Type B pancreatic cell (in vitro differentiated cells): ENCODE data around the gene KCNC1. TPM values are rescaled to one million over a fixed set of nuclear protein-coding genes. Genes with fewer than 3 reads are reported as not detected.

Experiments
- DNase-seq: peaks from one replicate; pipeline ENCODE4 v3.0.0; 2021; ENCODE audit warnings: mixed read lengths; ENCODE audit not compliant: unreplicated experiment; ENCODE audit errors: extremely low spot score
- H3K27ac Mint-ChIP-seq: 2 replicates; pipeline ENCODE4 v1.8.0; 2021; ENCODE audit warnings: mild to moderate bottlenecking, mixed read lengths
- H3K27me3 Mint-ChIP-seq: 2 replicates; pipeline ENCODE4 v1.8.0; 2021; ENCODE audit warnings: mixed read lengths
- H3K36me3 Mint-ChIP-seq: 2 replicates; pipeline ENCODE4 v1.8.0; 2021; ENCODE audit warnings: mixed read lengths
- H3K4me1 Mint-ChIP-seq: one replicate; pipeline ENCODE4 v1.8.0; 2021; ENCODE audit warnings: mixed read lengths; ENCODE audit not compliant: unreplicated experiment
- H3K4me3 Mint-ChIP-seq: 2 replicates; pipeline ENCODE4 v1.8.0; 2021; ENCODE audit warnings: mild to moderate bottlenecking, mixed read lengths
- H3K9me3 Mint-ChIP-seq: 2 replicates; pipeline ENCODE4 v1.8.0; 2021; ENCODE audit warnings: mixed read lengths
- CTCF ChIP-seq: fragments of 200-600 bp; sonication (generic); conservative IDR thresholded peaks from 2 replicates; pipeline ENCODE4 v1.5.0; 2021; ENCODE audit warnings: antibody characterized with exemption, mild to moderate bottlenecking
- total RNA-seq: library from RNA; stranded (reverse); gene quantifications from 2 replicates; pipeline ENCODE4 v1.2.1, GENCODE V29; 2021; ENCODE audit warnings: low replicate concordance

The KCNC1 gene
- total RNA-seq, 1 donor from 2014 or later = 2.8 TPM

- H3K9me3 Mint-ChIP-seq = no peaks in the 10 kb centered on the region
- no peak for TF ChIP-seq CTCF
- no peak overlapping the region for H3K27ac Mint-ChIP-seq
- DNase-seq = no peak
- H3K4me3 Mint-ChIP-seq = no peak overlapping the region
- H3K27me3 Mint-ChIP-seq = no peaks in the 10 kb centered on the region
- no peaks in the 10 kb centered on the region for H3K4me1 Mint-ChIP-seq
- no peaks in the 10 kb centered on the region for H3K36me3 Mint-ChIP-seq
These were observed 97.3 kb downstream of the KCNC1 start for GRCh38 chr11:17831883-17832282.

Other genes with a start within 250 kb of the KCNC1 start
- 21.8 and 30.0 TPM in 2 replicates for gene USH1C, start 190.4 kb upstream of the KCNC1 start, total RNA-seq
- 0.21 and 1.5 TPM in 2 replicates for gene OTOG, start 187.5 kb upstream of the KCNC1 start, total RNA-seq
- gene MYOD1, start 15.2 kb upstream of the KCNC1 start, total RNA-seq = 3.6 TPM in 1 of 2 replicates, not detected in the other